ENCODE data around the gene TMEM131.

DNA sequence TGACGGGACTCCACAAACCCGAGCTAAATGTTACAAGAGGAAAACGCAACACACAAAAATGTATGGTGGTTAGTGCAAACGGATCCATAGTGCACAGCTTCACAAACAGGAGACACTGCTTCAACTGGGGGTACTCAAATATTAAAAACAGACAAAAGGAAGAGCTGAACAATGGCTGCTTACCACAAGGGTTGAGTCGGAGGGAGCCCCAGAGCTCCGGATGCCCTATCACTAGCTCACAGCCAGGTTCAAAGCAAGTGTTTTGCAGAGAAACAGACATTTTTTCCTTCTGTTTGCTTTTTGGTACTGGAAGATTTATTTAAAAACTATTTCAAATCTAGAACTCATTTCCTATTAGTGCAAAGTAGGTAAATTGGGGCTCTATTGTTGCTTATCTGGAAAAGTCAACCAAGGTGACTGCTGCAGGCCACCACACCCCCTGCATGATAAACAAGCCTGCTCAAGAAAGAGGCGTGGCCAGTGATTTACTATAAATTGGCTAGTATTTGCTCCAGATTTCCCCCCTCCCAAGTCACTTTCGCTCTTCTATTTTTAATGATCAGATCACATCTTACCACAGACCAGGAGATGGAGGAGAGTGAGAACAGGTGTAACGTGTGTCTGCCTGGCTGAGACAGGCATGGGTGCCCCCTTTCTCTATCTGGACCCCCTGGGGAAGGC, 235.9 kb downstream of the TMEM131 start:
- TF ChIP-seq CTCF (tag by site-specific recombination; IDR thresholded peaks at IDR 0.05) (no peak), PRDM4 (tag by site-specific recombination; IDR thresholded peaks at IDR 0.05) (no peak), ZNF24 (tag by site-specific recombination; IDR thresholded peaks at IDR 0.05) (no peak), ZNF530 (tag by site-specific recombination; IDR thresholded peaks at IDR 0.05; ENCODE audit: low read depth) (no peak)

Data from HEK293 (cell line).